HepG2 (cell line): ENCODE results near the gene CDK1. TPM values are rescaled to one million over a fixed set of nuclear protein-coding genes. Genes with fewer than 3 reads are reported as not detected.

Experiments used
- ARID4A ChIP-seq: sonication (generic); formaldehyde crosslinking; IDR thresholded peaks from 2 replicates; pipeline ENCODE4 v1.5.0; 2020; ENCODE audit warnings: mild to moderate bottlenecking, missing genetic modification reagents, borderline replicate concordance
- ATAD3A ChIP-seq: sonication (generic); formaldehyde crosslinking; IDR thresholded peaks from 2 replicates; pipeline ENCODE4 v1.4.0; 2020; ENCODE audit warnings: missing genetic modification reagents
- ATF5 ChIP-seq: sonication (generic); formaldehyde crosslinking; IDR thresholded peaks from 2 replicates; pipeline ENCODE4 v1.4.0; 2020; ENCODE audit warnings: mild to moderate bottlenecking, low read depth, missing genetic modification reagents
- CBFB ChIP-seq: sonication (generic); formaldehyde crosslinking; IDR thresholded peaks from 2 replicates; pipeline ENCODE4 v1.4.0; 2020; ENCODE audit warnings: missing genetic modification reagents
- GATAD2A ChIP-seq: IDR thresholded peaks from 2 replicates; pipeline ENCODE4 v1.6.1; 2016
- GTF2F1 ChIP-seq: fragments of 150-350 bp; IDR thresholded peaks from 2 replicates; pipeline ENCODE4 v1.6.1; 2014; ENCODE audit warnings: low read length
- HMG20A ChIP-seq: IDR thresholded peaks from 2 replicates; pipeline ENCODE4 v1.6.1; 2016; ENCODE audit warnings: borderline replicate concordance
- JUNB ChIP-seq: sonication (generic); formaldehyde crosslinking; IDR thresholded peaks from 2 replicates; pipeline ENCODE4 v1.8.0; 2022; ENCODE audit warnings: missing genetic modification reagents, mild to moderate bottlenecking, borderline replicate concordance
- MTF2 ChIP-seq: sonication (generic); formaldehyde crosslinking; IDR thresholded peaks from 2 replicates; pipeline ENCODE4 v1.5.0; 2020; ENCODE audit warnings: missing genetic modification reagents, borderline replicate concordance
- MYNN ChIP-seq: sonication (generic); formaldehyde crosslinking; IDR thresholded peaks from 2 replicates; pipeline ENCODE4 v1.4.0; 2020; ENCODE audit warnings: mild to moderate bottlenecking, low read depth, missing genetic modification reagents
- NRL ChIP-seq: sonication (generic); formaldehyde crosslinking; IDR thresholded peaks from 2 replicates; pipeline ENCODE4 v1.5.0; 2020; ENCODE audit warnings: missing genetic modification reagents, mild to moderate bottlenecking, moderate library complexity, borderline replicate concordance
- RFX5 ChIP-seq: IDR thresholded peaks from 2 replicates; pipeline ENCODE4 v1.6.1; 2011; ENCODE audit warnings: low read depth, low read length, improper control_type of control experiment
- RFXAP ChIP-seq: sonication (generic); formaldehyde crosslinking; IDR thresholded peaks from 2 replicates; pipeline ENCODE4 v1.4.0; 2020; ENCODE audit warnings: missing genetic modification reagents, borderline replicate concordance
- ZMYM4 ChIP-seq: sonication (generic); formaldehyde crosslinking; IDR thresholded peaks from 2 replicates; pipeline ENCODE4 v1.8.1; 2023; ENCODE audit warnings: mild to moderate bottlenecking, missing genetic modification reagents
- ZNF101 ChIP-seq: sonication (generic); formaldehyde crosslinking; IDR thresholded peaks from 2 replicates; pipeline ENCODE4 v1.4.0; 2020; ENCODE audit warnings: mild to moderate bottlenecking, low read depth, missing genetic modification reagents, borderline replicate concordance
- ZNF180 ChIP-seq: sonication (generic); formaldehyde crosslinking; IDR thresholded peaks from 2 replicates; pipeline ENCODE4 v1.4.0; 2020; ENCODE audit warnings: low read depth, missing genetic modification reagents, borderline replicate concordance
- ZNF33A ChIP-seq: sonication (generic); formaldehyde crosslinking; IDR thresholded peaks from 2 replicates; pipeline ENCODE4 v1.5.1; 2020; ENCODE audit warnings: missing genetic modification reagents, mild to moderate bottlenecking, moderate library complexity, borderline replicate concordance
- ZNF382 ChIP-seq: sonication (generic); formaldehyde crosslinking; IDR thresholded peaks from 2 replicates; pipeline ENCODE4 v1.5.0; 2020; ENCODE audit warnings: missing genetic modification reagents, mild to moderate bottlenecking, borderline replicate concordance
- ZNF414 ChIP-seq: sonication (generic); formaldehyde crosslinking; IDR thresholded peaks from 2 replicates; pipeline ENCODE4 v1.5.0; 2020; ENCODE audit warnings: missing genetic modification reagents
- ZNF503 ChIP-seq: sonication (generic); formaldehyde crosslinking; IDR thresholded peaks from 2 replicates; pipeline ENCODE4 v1.4.0; 2020; ENCODE audit warnings: missing genetic modification reagents
- ZNF567 ChIP-seq: sonication (generic); formaldehyde crosslinking; IDR thresholded peaks from 2 replicates; pipeline ENCODE4 v1.8.1; 2023; ENCODE audit warnings: mild to moderate bottlenecking, missing genetic modification reagents, borderline replicate concordance
- ZNF678 ChIP-seq: sonication (generic); formaldehyde crosslinking; IDR thresholded peaks from 2 replicates; pipeline ENCODE4 v1.4.0; 2020; ENCODE audit warnings: mild to moderate bottlenecking, missing genetic modification reagents
- ZNF839 ChIP-seq: sonication (generic); formaldehyde crosslinking; IDR thresholded peaks from 2 replicates; pipeline ENCODE4 v1.4.0; 2020; ENCODE audit warnings: missing genetic modification reagents, mild to moderate bottlenecking, borderline replicate concordance
- polyA plus RNA-seq, 8 experiments: library from polyadenylated mRNA; depleted of rRNA in 3 of 8; stranded (reverse) in 7 of 8; unstranded in 1 of 8; fragments of >200 nt; fragmentation: Illumina TruSeq in 4 of 8; extraction: Trizol in 4 of 8; gene quantifications; 2 replicates each; pipeline versions ENCODE4 v1.2.1 to v1.2.3, GENCODE V29; 2011 to 2016; ENCODE audit warnings: low read depth in 4 of 8, missing spikeins in 1 of 8, mixed read lengths in 1 of 8; ENCODE audit not compliant: insufficient read depth in 1 of 8
- total RNA-seq, 5 experiments: library from RNA; depleted of rRNA; stranded (reverse); fragments of >200 nt; fragmentation: Illumina TruSeq; extraction: Trizol; gene quantifications; 2 replicates each; pipeline ENCODE4 v1.2.3, GENCODE V29; 2016; ENCODE audit warnings: low read depth in 1 of 5

CDK1 gene
- total and polyA plus RNA-seq, 2 of the 13 experiments (the other 11 are each of a cell fraction or from before 2014, with no cell fraction given): 42.6 to 132 TPM

- TF ChIP-seq ZNF503 (CRISPR knock-in tag) (no peak), GATAD2A (CRISPR knock-in tag) (peak; percentile 45; the same call in 1 of the 2 replicates), GTF2F1 (no peak), JUNB (CRISPR knock-in tag) (peak; percentile 24; the same call in 1 of the 2 replicates), ZNF101 (CRISPR knock-in tag) (no peak), ZNF382 (CRISPR knock-in tag) (no peak), MTF2 (CRISPR knock-in tag) (no peak), ZMYM4 (CRISPR knock-in tag) (peak; percentile 93), RFX5 (peak; percentile 43; the same call in 1 of the 2 replicates), ZNF567 (CRISPR knock-in tag) (no peak), ZNF180 (CRISPR knock-in tag) (no peak), ZNF678 (no peak), ZNF839 (CRISPR knock-in tag) (no peak), ATAD3A (CRISPR knock-in tag) (no peak), CBFB (CRISPR knock-in tag) (no peak), ZNF414 (CRISPR knock-in tag) (no peak), NRL (CRISPR knock-in tag) (peak; percentile 71; the same call in 1 of the 2 replicates), HMG20A (CRISPR knock-in tag) (no peak), RFXAP (CRISPR knock-in tag) (peak; percentile 49; the same call in 1 of the 2 replicates), ZNF33A (CRISPR knock-in tag) (no peak), MYNN (CRISPR knock-in tag) (no peak), ARID4A (CRISPR knock-in tag) (peak; percentile 98), ATF5 (CRISPR knock-in tag) (no peak)
These were observed at the start of gene CDK1 (continued) for GRCh38 chr10:60778214-60778970.
